Prostate gland (tissue), 2 donors: ENCODE results near the gene ARHGEF16. TPM values are rescaled to one million over a fixed set of nuclear protein-coding genes. Genes with fewer than 3 reads are reported as not detected.

Experiments
- DNase-seq: peaks from one replicate; pipeline ENCODE4 v3.0.0-alpha.2; 2019; ENCODE audit warnings: low spot score
- H3K27ac ChIP-seq, 2 donors: fragments of 200-600 bp; sonication (generic); 2 replicates each; pipeline ENCODE4 v1.5.1; 2017 to 2019
- H3K27me3 ChIP-seq: fragments of 200-600 bp; sonication (generic); replicated peaks from 2 replicates; pipeline ENCODE4 v1.5.1; 2019; ENCODE audit not compliant: insufficient read depth
- H3K36me3 ChIP-seq, 2 donors: fragments of 200-600 bp; sonication (generic); 1 replicate in 1 of 2; 2 replicates in 1 of 2; pipeline versions ENCODE4 v1.5.1 to v1.8.1; 2017 to 2019
- H3K4me1 ChIP-seq: fragments of 200-600 bp; sonication (generic); replicated peaks from 2 replicates; pipeline ENCODE4 v1.5.1; 2019
- H3K4me3 ChIP-seq, 2 donors: fragments of 200-600 bp; sonication (generic); 2 replicates each; pipeline ENCODE4 v1.5.1; 2017 to 2019
- H3K9me3 ChIP-seq: fragments of 200-600 bp; sonication (generic); 2 replicates; pipeline ENCODE4 v1.5.1; 2017
- CTCF ChIP-seq, 4 experiments: fragments of 200-600 bp in 2 of 4; fragments of 450-650 bp in 2 of 4; sonication (generic) in 2 of 4; IDR thresholded peaks; 1 replicate in 3 of 4; 2 replicates in 1 of 4; pipeline ENCODE4 v1.5.1; 2016 to 2019; ENCODE audit warnings: antibody characterized with exemption in 4 of 4, mild to moderate bottlenecking in 2 of 4, moderate library complexity in 2 of 4
- POLR2A ChIP-seq: fragments of 450-650 bp; IDR thresholded peaks from one replicate; pipeline ENCODE4 v1.6.1; 2016; ENCODE audit warnings: antibody characterized with exemption, mild to moderate bottlenecking
- POLR2AphosphoS5 ChIP-seq: sonication (generic); formaldehyde crosslinking; IDR thresholded peaks from one replicate; pipeline ENCODE4 v1.6.1; 2017; ENCODE audit warnings: antibody characterized with exemption
- WGBS: methylation state at CpG from one replicate; pipeline ENCODE4 v1.1.5; 2018; 5-methylcytosine and 5-hydroxymethylcytosine counted together
- intact Hi-C: fragments of 100-400 bp; cut with DNase I; formaldehyde crosslinking; loops from one replicate; pipeline ENCODE4 v1.14.2; 2022
- total RNA-seq, 2 donors: library from RNA; depleted of rRNA; stranded (reverse); fragments of >200 nt; gene quantifications; one replicate each; pipeline ENCODE4 v1.1.0, GENCODE V29; 2016

ARHGEF16 gene
- total RNA-seq, 2 donors from 2014 or later: 25.2 to 25.4 TPM

GRCh38 chr1:3474016-3474415 is 19.6 kb downstream of the ARHGEF16 start:
- no peak for TF ChIP-seq POLR2A
- no peak for TF ChIP-seq POLR2AphosphoS5
- TF ChIP-seq CTCF (IDR thresholded peaks at IDR 0.05): no peak
- intact Hi-C loops: no loop called here
- Histone ChIP-seq H3K27me3 (no peaks in the 10 kb centered on the region), H3K27ac (no peak overlapping the region), H3K9me3 (no peaks in the 10 kb centered on the region), H3K36me3 (no peaks in the 10 kb centered on the region), H3K4me1 (no peaks in the 10 kb centered on the region), H3K4me3 (no peak overlapping the region)
- WGBS: 75% methylated on average over 8 of the region's 8 CpGs
- no peak for DNase-seq

GRCh38 chr1:3474421-3474820 is 20.0 kb downstream of the ARHGEF16 start:
- TF ChIP-seq CTCF (IDR thresholded peaks at IDR 0.05) (no peak), POLR2AphosphoS5 (no peak), POLR2A (no peak)
- intact Hi-C loops: no loop called here
- H3K36me3 ChIP-seq: no peaks in the 10 kb centered on the region
- H3K27me3 ChIP-seq: no peaks in the 10 kb centered on the region
- 70% methylated on average over 10 of the region's 10 CpGs for WGBS
- H3K27ac ChIP-seq: no peak overlapping the region
- no peak overlapping the region for H3K4me3 ChIP-seq
- no peak for DNase-seq
- no peaks in the 10 kb centered on the region for H3K4me1 ChIP-seq
- no peaks in the 10 kb centered on the region for H3K9me3 ChIP-seq

- WGBS: 91% methylated on average over 7 of the region's 14 CpGs
- no peaks in the 10 kb centered on the region for H3K27me3 ChIP-seq
Measured at GRCh38 chr1:3475839-3476573, 21.5 kb downstream of the ARHGEF16 start.

GRCh38 chr1:3476666-3477065 is 22.2 kb downstream of the ARHGEF16 start:
- intact Hi-C loops: no loop called here
- TF ChIP-seq POLR2A: no peak
- TF ChIP-seq CTCF (IDR thresholded peaks at IDR 0.05): no peak
- no peak for TF ChIP-seq POLR2AphosphoS5
- Histone ChIP-seq H3K27me3 (no peaks in the 10 kb centered on the region), H3K4me3 (no peak overlapping the region), H3K4me1 (no peaks in the 10 kb centered on the region), H3K9me3 (no peaks in the 10 kb centered on the region), H3K36me3 (no peaks in the 10 kb centered on the region), H3K27ac (no peak overlapping the region)
- no peak for DNase-seq
- 88% methylated on average over 5 of the region's 16 CpGs for WGBS

More at GRCh38 chr1:3475839-3476573, 21.5 kb downstream of the ARHGEF16 start:
- H3K9me3 ChIP-seq: no peaks in the 10 kb centered on the region
- no peak overlapping the region for H3K27ac ChIP-seq
- DNase-seq: no peak
- TF ChIP-seq POLR2AphosphoS5: no peak
- TF ChIP-seq POLR2A: no peak
- TF ChIP-seq CTCF (IDR thresholded peaks at IDR 0.05): no peak
- intact Hi-C loops: no loop called here
- no peak overlapping the region for H3K4me3 ChIP-seq
- no peaks in the 10 kb centered on the region for H3K4me1 ChIP-seq
- no peaks in the 10 kb centered on the region for H3K36me3 ChIP-seq
